ENCODE measurements around the gene ROR1.

DNA sequence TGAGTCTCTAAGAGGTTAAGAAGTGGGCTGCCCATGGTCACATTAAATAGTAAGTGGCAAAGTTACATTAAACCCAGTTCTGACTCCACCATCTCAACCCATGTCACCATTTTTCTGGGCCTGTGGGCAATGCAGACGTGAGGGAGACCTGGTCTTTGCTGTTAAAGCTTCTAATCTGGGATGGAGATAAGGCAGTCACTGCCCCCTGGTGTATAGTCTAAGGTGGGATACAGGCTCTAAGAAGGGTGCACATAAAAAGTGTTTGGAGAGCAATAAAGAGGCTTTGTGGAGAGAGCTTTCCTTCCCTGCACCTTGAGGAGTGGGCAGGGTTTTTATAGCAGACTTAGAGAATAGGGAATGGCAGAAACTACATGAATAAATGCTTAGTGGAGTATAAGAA, 141.3 kb downstream of the ROR1 start:
- no peak for TF ChIP-seq EZH2 (IDR thresholded peaks at IDR 0.05; ENCODE audit: borderline replicate concordance, low read depth, low read length)
- no peak for TF ChIP-seq ETV1 (tag; conservative IDR thresholded peaks at IDR 0.05; ENCODE audit: low read depth)
- TF ChIP-seq, protein P1, sequence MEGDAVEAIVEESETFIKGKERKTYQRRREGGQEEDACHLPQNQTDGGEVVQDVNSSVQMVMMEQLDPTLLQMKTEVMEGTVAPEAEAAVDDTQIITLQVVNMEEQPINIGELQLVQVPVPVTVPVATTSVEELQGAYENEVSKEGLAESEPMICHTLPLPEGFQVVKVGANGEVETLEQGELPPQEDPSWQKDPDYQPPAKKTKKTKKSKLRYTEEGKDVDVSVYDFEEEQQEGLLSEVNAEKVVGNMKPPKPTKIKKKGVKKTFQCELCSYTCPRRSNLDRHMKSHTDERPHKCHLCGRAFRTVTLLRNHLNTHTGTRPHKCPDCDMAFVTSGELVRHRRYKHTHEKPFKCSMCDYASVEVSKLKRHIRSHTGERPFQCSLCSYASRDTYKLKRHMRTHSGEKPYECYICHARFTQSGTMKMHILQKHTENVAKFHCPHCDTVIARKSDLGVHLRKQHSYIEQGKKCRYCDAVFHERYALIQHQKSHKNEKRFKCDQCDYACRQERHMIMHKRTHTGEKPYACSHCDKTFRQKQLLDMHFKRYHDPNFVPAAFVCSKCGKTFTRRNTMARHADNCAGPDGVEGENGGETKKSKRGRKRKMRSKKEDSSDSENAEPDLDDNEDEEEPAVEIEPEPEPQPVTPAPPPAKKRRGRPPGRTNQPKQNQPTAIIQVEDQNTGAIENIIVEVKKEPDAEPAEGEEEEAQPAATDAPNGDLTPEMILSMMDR (IDR thresholded peaks at IDR 0.05 in 2 of 3, conservative IDR thresholded peaks at IDR 0.05 in 1 of 3; ENCODE audit: insufficient read depth in 2 of 3, low read depth in 1 of 3, low read length in 3 of 3), result peak in 1 of 3 experiments; percentile 14; a peak in 1 of 6 replicates
- TF ChIP-seq POLR2A (conservative IDR thresholded peaks at IDR 0.05), result no peak
- TF ChIP-seq, protein P2, sequence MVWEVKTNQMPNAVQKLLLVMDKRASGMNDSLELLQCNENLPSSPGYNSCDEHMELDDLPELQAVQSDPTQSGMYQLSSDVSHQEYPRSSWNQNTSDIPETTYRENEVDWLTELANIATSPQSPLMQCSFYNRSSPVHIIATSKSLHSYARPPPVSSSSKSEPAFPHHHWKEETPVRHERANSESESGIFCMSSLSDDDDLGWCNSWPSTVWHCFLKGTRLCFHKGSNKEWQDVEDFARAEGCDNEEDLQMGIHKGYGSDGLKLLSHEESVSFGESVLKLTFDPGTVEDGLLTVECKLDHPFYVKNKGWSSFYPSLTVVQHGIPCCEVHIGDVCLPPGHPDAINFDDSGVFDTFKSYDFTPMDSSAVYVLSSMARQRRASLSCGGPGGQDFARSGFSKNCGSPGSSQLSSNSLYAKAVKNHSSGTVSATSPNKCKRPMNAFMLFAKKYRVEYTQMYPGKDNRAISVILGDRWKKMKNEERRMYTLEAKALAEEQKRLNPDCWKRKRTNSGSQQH (CRISPR knock-in tag; IDR thresholded peaks at IDR 0.05), result no peak
- TF ChIP-seq, protein P3, sequence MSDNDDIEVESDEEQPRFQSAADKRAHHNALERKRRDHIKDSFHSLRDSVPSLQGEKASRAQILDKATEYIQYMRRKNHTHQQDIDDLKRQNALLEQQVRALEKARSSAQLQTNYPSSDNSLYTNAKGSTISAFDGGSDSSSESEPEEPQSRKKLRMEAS (CRISPR knock-in tag; IDR thresholded peaks at IDR 0.05), result no peak
- TF ChIP-seq, protein P4, sequence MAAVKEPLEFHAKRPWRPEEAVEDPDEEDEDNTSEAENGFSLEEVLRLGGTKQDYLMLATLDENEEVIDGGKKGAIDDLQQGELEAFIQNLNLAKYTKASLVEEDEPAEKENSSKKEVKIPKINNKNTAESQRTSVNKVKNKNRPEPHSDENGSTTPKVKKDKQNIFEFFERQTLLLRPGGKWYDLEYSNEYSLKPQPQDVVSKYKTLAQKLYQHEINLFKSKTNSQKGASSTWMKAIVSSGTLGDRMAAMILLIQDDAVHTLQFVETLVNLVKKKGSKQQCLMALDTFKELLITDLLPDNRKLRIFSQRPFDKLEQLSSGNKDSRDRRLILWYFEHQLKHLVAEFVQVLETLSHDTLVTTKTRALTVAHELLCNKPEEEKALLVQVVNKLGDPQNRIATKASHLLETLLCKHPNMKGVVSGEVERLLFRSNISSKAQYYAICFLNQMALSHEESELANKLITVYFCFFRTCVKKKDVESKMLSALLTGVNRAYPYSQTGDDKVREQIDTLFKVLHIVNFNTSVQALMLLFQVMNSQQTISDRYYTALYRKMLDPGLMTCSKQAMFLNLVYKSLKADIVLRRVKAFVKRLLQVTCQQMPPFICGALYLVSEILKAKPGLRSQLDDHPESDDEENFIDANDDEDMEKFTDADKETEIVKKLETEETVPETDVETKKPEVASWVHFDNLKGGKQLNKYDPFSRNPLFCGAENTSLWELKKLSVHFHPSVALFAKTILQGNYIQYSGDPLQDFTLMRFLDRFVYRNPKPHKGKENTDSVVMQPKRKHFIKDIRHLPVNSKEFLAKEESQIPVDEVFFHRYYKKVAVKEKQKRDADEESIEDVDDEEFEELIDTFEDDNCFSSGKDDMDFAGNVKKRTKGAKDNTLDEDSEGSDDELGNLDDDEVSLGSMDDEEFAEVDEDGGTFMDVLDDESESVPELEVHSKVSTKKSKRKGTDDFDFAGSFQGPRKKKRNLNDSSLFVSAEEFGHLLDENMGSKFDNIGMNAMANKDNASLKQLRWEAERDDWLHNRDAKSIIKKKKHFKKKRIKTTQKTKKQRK (IDR thresholded peaks at IDR 0.05; ENCODE audit: borderline replicate concordance, low read depth, low read length), result no peak
- no peak for TF ChIP-seq TRIM24 (IDR thresholded peaks at IDR 0.05)
- no peak for TF ChIP-seq FOSL1 (tag; conservative IDR thresholded peaks at IDR 0.05)
- no peak for TF ChIP-seq POLR2AphosphoS5 (IDR thresholded peaks at IDR 0.05; ENCODE audit: control insufficient read depth, insufficient read depth, low read depth, low read length)
- TF ChIP-seq DIDO1 (tag; IDR thresholded peaks at IDR 0.05; ENCODE audit: low read depth), result no peak
